ENCODE data around the gene CHST15.
"Not testable (repeated sequence)": the region's sequence is repeated elsewhere in the genome, so short reads cannot be mapped to it uniquely, and the experiment has no call there.

- not testable (repeated sequence) for TF ChIP-seq CTCF (IDR thresholded peaks at IDR 0.05; ENCODE audit: borderline replicate concordance, extremely low read depth, low read length, poor library complexity, severe bottlenecking); EZH2 (IDR thresholded peaks at IDR 0.05; ENCODE audit: borderline replicate concordance, low read depth, low read length, severe bottlenecking)
These were observed 58.7 kb downstream of the CHST15 start for GRCh38 chr10:124034576-124035305.
